HEK293T (cell line): ENCODE measurements around the gene ARMC6.

ENCODE experiments used
- CTCF ChIA-PET: fragments of 350-600 bp; formaldehyde crosslinking; extraction: SDS; loops from one replicate; lab custom pipeline; 2021; ENCODE audit warnings: antibody characterized with exemption, inconsistent platforms; lab: Yijun Ruan, JAX
- POLR2A ChIA-PET: fragments of 350-600 bp; formaldehyde crosslinking; extraction: SDS; loops from one replicate; lab custom pipeline; 2020; ENCODE audit warnings: antibody characterized with exemption, inconsistent platforms; lab: Yijun Ruan, JAX
- DNase-seq: peaks from one replicate; pipeline ENCODE4 v3.0.0; 2012; ENCODE audit warnings: mixed read lengths; ENCODE audit errors: extremely low spot score
- ARNT ChIP-seq: fragments of 450-650 bp; IDR thresholded peaks from 2 replicates; pipeline ENCODE4 v1.6.1; 2017; ENCODE audit warnings: mild to moderate bottlenecking
- BHLHE40 ChIP-seq: fragments of 450-650 bp; IDR thresholded peaks from 2 replicates; pipeline ENCODE4 v1.6.1; 2016; ENCODE audit warnings: mild to moderate bottlenecking, moderate library complexity, borderline replicate concordance
- CTBP1 ChIP-seq: fragments of 450-650 bp; IDR thresholded peaks from 2 replicates; pipeline ENCODE4 v1.6.1; 2016; ENCODE audit warnings: borderline replicate concordance
- ELF4 ChIP-seq: fragments of 450-650 bp; IDR thresholded peaks from 2 replicates; pipeline ENCODE4 v1.6.1; 2017; ENCODE audit warnings: antibody characterized with exemption
- FOXA1 ChIP-seq: fragments of 450-650 bp; IDR thresholded peaks from 2 replicates; pipeline ENCODE4 v1.6.1; 2016; ENCODE audit warnings: mild to moderate bottlenecking
- FOXK2 ChIP-seq: fragments of 450-650 bp; IDR thresholded peaks from 2 replicates; pipeline ENCODE4 v1.6.1; 2016; ENCODE audit warnings: mild to moderate bottlenecking
- FOXM1 ChIP-seq: fragments of 450-650 bp; IDR thresholded peaks from 2 replicates; pipeline ENCODE4 v1.6.1; 2017; ENCODE audit warnings: mild to moderate bottlenecking, borderline replicate concordance
- HDGF ChIP-seq: fragments of 450-650 bp; IDR thresholded peaks from 2 replicates; pipeline ENCODE4 v1.6.1; 2017; ENCODE audit warnings: antibody characterized with exemption, borderline replicate concordance
- L3MBTL2 ChIP-seq: fragments of 450-650 bp; conservative IDR thresholded peaks from 2 replicates; pipeline ENCODE4 v1.6.1; 2016; ENCODE audit warnings: mild to moderate bottlenecking
- LEF1 ChIP-seq: fragments of 450-650 bp; IDR thresholded peaks from 2 replicates; pipeline ENCODE4 v1.6.1; 2017; ENCODE audit warnings: mild to moderate bottlenecking, borderline replicate concordance
- NFRKB ChIP-seq: fragments of 450-650 bp; IDR thresholded peaks from 2 replicates; pipeline ENCODE4 v1.6.1; 2016; ENCODE audit warnings: mild to moderate bottlenecking, moderate library complexity
- SP1 ChIP-seq: fragments of 450-650 bp; IDR thresholded peaks from 2 replicates; pipeline ENCODE4 v1.6.1; 2017
- SUZ12 ChIP-seq: fragments of 450-650 bp; IDR thresholded peaks from 2 replicates; pipeline ENCODE4 v1.6.1; 2016; ENCODE audit warnings: mild to moderate bottlenecking
- TARDBP ChIP-seq: fragments of 450-650 bp; IDR thresholded peaks from 2 replicates; pipeline ENCODE4 v1.6.1; 2016
- ZNF384 ChIP-seq: fragments of 450-650 bp; IDR thresholded peaks from 2 replicates; pipeline ENCODE4 v1.6.1; 2016
- TF ChIP-seq, protein P1 (sequence below): fragments of 450-650 bp; IDR thresholded peaks from 2 replicates; pipeline ENCODE4 v1.6.1; 2016

The ARMC6 gene

DNA sequence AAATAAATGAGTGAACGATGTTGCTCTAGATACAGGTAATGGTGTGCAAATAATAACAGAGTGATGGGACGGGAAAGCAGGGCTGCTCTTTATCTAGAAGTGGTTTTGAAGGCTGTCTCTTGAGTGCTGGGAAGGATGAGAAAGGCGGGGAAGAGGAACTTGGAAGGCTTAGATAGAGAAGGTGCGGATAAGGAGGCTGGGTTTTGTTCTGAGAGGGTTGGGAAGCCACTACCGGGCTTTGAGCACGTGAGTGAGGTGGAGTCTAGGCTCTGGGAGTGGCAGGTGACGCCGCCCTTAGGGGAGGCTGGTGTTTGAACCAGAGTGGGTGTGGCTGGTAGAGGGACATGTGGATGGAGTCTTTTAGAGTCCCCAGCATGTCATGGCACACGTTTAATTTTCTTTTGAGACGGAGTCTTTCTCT, 811 bp downstream of the ARMC6 start:
- ChIA-PET CTCF (no interaction called here), POLR2A (no interaction called here)
- peak; percentile 77 for DNase-seq
- TF ChIP-seq FOXA1 (no peak), SUZ12 (no peak), ARNT (no peak), HDGF (no peak), CTBP1 (no peak), L3MBTL2 (no peak)
- TF ChIP-seq, protein P1, sequence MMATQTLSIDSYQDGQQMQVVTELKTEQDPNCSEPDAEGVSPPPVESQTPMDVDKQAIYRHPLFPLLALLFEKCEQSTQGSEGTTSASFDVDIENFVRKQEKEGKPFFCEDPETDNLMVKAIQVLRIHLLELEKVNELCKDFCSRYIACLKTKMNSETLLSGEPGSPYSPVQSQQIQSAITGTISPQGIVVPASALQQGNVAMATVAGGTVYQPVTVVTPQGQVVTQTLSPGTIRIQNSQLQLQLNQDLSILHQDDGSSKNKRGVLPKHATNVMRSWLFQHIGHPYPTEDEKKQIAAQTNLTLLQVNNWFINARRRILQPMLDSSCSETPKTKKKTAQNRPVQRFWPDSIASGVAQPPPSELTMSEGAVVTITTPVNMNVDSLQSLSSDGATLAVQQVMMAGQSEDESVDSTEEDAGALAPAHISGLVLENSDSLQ, result peak; percentile 92

DNA sequence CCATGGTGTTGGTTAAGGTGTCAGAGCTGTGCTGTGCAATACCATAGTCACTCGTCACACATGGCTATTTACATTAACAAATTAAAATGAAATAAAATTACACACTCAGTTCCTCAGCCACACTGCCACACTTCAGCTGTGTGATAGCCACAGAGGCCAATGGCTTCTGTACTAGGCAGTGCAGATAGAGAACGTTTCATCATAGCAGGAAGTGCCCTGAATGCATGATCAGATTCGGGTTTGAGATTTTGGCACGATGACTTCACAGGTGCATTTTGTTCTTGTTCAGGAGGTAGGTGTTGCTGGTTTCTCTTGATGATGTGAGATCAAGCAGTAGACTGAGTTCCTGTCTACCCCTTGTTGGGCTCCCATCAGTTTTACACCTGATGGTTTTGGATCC, 6.5 kb downstream of the ARMC6 start:
- ChIA-PET CTCF (no interaction called here), POLR2A (no interaction called here)
- no peak for DNase-seq
- TF ChIP-seq L3MBTL2 (no peak), SP1 (no peak), FOXM1 (no peak), BHLHE40 (no peak), NFRKB (no peak), CTBP1 (no peak), FOXA1 (no peak), SUZ12 (no peak), FOXK2 (no peak), HDGF (no peak), TARDBP (no peak), LEF1 (no peak), ELF4 (no peak), ZNF384 (no peak)
- TF ChIP-seq, protein P1, result no peak

DNA sequence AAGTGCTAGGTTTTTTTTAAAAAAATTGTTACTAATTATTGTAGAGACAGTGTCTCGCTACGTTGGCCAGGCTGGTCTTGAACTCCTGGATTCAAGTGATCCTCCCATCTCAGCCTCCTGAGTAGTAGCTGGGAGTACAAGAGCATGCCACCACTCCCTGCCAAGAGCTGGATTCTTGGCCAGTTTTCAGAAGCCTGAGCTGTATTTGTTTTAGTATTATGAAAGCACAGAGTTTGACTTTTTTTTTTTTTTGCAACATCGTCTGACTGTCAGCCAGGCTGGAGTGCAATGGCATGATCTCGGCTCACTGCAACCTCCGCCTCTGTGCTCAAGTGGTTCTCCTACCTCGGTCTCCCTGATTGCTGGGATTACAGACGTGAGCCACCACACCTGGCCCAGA, 7.0 kb downstream of the ARMC6 start:
- no peak for TF ChIP-seq SUZ12
- TF ChIP-seq, protein P1, result no peak
- no peak for TF ChIP-seq HDGF
- TF ChIP-seq ZNF384, result no peak
- CTCF ChIA-PET, result no interaction called here
- DNase-seq, result no peak
- POLR2A ChIA-PET, result no interaction called here

DNA sequence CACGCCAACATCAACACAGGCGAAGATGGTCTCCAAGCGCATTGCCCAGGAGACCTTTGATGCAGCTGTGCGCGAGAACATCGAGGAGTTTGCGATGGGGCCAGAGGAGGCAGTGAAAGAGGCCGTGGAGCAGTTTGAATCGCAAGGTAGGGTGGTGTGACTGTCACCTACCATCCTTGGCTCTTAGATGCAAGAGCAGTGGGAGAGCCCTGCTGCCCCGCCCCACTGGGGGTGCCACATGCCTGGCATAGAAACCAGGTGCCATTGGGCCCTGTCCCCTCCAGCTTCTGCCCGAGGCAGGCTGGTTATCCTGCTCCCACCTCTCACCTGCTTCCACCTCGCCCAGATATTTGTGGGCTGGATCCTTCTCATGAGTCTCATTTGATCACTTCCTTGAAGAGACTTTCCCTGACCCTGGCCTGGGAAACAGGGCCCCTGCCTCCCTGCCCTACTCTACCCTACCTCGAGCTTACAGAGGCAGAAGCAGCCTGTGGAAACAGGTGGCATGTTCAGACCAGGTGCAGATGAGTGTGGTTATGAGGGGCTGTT, 9.4 kb downstream of the ARMC6 start:
- TF ChIP-seq BHLHE40, result no peak
- TF ChIP-seq FOXM1, result no peak
- TF ChIP-seq LEF1, result no peak
- TF ChIP-seq HDGF, result no peak
- no peak for DNase-seq
- CTCF ChIA-PET, result no interaction called here
- POLR2A ChIA-PET, result no interaction called here

DNA sequence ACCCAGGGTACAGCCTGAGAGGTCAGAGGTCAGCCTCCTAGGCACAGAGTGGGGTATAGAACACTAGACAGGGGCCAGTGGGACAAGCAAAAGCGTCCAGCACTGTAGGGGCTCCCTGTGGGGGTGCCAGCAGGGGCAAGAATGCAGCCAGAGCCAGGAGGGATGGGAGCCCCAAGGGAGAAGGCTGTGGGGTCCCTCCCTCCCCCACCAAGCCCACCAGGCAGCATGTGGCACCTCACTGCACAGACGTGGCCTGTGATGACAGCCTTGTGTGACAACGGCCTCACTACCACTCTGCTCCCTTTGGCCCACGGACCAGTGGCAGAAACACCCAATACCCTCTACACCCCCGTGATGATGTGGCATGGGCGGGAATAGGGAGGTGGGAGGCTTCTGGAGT, 10.1 kb downstream of the ARMC6 start:
- POLR2A ChIA-PET, result no interaction called here
- TF ChIP-seq HDGF (no peak), ELF4 (no peak), ZNF384 (no peak), NFRKB (no peak), SUZ12 (no peak), FOXA1 (no peak), FOXM1 (no peak), CTBP1 (no peak), TARDBP (no peak), BHLHE40 (no peak), ARNT (no peak), SP1 (no peak), L3MBTL2 (no peak), LEF1 (no peak), FOXK2 (no peak)
- TF ChIP-seq, protein P1, result no peak

DNA sequence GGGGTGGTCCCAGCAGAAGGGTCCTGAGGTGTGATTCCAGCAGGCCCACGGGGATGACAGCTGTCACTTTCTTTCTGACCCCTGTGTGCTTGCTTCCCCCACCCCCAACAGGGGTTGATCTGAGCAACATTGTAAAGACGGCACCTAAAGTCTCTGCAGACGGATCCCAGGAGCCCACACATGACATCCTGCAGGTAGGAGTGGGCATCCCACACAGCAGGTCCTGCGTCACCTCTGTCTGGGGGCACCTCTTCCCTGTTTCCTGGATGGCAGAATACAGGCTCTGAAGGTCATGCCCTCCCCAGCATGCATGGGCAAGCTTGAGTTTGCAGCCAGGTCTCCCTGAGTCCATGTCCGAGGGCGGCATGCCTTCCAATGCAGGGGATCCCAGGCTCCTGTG, 10.5 kb downstream of the ARMC6 start:
- TF ChIP-seq FOXM1 (no peak), ELF4 (no peak), CTBP1 (no peak), BHLHE40 (no peak), NFRKB (no peak), ARNT (no peak), FOXA1 (no peak), SUZ12 (no peak), LEF1 (no peak), SP1 (no peak), FOXK2 (no peak), TARDBP (no peak), L3MBTL2 (no peak), HDGF (no peak)
- ChIA-PET CTCF (no interaction called here), POLR2A (interaction anchor here (1.0 kb wide), 1 partner anchor 19 kb away, joined by 4 read pairs; no protein-coding TSS in a partner anchor)
- DNase-seq, result no peak

More for the DNA sequence above, 10.1 kb downstream of the ARMC6 start:
- DNase-seq, result no peak
- CTCF ChIA-PET, result no interaction called here
